GM19455 (cell line): ENCODE measurements around the gene SPATC1L.
"Not testable (repeated sequence)": the region's sequence is repeated elsewhere in the genome, so short reads cannot be mapped to it uniquely, and the experiment has no call there.

Experiments used
- ATAC-seq: cut with Tn5 transposase; IDR thresholded peaks from one replicate; pipeline ENCODE4 v1.9.1; 2021; ENCODE audit not compliant: unreplicated experiment

SPATC1L gene

DNA sequence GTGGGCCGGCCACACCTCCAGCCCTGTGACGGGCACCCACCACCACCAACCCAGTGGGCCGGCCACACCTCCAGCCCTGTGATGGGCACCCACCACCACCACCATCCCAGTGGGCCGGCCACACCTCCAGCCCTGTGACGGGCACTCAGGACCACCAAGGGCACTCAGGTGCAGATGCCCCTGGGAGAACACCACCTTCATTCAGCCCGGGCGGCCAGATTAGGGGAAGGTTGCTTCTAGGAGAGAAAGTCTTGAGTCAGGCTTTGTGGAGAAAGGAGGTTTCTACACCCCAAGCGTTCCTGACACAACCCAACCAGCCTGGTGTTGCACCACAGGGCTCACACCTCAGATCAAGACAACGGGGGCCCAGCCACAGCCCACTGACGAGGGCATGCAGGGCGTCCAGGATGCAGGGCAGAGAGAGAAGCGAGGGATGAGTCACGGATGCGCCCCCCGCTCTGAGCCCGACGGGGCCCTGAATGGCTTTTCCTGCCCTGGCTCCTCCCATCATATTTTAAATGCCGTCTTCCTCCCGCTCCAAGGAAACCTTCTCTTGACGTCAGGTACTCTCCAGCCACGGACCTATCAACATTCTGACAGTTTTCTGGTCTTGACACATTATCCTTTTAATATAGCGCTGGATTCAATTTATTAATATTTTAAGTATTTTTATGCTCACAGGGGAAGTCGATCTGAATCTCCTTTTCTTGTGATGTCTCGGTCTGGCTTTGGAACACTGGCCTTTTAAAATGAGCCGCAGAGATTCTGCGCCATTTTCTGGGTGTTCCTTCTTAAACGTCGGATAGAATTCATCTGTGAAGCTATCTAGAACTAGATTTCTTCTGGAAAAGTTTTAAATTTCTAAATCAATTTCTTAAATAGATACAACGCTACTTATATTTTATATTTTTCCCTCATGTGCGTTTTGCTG lies 631 bp upstream of the SPATC1L start:
- no peak for ATAC-seq

DNA sequence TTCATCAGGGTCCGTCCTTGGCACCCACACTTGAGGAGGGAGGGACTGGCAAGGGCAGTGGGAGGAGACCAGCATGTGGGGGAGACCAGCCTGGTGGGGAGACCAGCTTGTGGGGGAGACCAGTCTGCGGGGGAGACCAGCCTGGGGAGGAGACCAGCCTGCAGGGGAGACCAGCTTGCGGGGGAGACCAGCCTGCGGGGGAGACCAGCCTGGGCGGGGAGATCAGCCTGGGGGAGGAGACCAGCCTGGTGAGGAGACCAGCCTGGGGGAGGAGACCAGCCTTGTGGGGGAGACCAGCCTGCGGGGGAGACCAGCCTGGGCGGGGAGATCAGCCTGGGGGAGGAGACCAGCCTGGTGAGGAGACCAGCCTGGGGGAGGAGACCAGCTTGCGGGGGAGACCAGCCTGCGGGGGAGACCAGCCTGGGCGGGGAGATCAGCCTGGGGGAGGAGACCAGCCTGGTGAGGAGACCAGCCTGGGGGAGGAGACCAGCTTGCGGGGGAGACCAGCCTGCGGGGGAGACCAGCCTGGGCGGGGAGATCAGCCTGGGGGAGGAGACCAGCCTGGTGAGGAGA lies 836 bp downstream of the SPATC1L start:
- not testable (repeated sequence) for ATAC-seq

DNA sequence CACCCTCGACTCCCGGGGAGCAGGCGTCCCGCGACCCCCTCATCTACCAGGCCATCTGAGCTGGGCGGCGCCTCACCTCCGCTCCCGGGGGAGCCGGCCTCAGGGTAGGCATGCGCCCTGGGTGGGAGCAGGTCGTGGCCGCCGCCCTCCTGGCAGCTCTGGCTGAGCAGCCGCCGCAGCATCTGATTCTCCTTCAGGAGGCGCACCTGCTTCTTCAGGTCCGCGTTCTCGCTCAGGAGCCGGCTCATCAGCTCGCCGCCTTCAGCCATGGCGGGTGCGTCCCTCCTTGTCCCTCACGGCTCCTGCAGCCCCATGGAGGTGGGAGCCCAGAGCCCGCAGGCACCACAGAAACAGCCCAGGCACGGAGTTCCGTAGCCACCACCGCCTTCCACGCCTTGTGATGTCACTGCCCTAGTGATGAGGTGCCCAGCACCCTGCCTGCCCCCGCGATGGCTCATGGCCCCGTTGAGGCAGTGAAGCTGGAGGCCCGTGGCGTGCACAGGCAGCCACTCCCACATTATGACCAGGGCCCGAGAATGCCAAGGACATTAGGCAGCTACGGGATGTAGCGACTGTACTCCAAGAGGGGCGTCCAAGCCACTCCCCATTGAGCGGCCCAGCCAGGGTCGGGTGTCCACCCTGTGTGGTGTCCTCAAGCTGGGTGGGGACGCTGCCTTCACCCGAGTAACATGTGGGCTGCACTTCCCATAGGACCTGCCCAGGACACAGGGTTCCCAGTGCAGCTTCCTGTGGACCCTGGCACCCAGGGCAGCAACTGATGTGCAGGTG lies 1.5 kb downstream of the SPATC1L start:
- no peak for ATAC-seq

DNA sequence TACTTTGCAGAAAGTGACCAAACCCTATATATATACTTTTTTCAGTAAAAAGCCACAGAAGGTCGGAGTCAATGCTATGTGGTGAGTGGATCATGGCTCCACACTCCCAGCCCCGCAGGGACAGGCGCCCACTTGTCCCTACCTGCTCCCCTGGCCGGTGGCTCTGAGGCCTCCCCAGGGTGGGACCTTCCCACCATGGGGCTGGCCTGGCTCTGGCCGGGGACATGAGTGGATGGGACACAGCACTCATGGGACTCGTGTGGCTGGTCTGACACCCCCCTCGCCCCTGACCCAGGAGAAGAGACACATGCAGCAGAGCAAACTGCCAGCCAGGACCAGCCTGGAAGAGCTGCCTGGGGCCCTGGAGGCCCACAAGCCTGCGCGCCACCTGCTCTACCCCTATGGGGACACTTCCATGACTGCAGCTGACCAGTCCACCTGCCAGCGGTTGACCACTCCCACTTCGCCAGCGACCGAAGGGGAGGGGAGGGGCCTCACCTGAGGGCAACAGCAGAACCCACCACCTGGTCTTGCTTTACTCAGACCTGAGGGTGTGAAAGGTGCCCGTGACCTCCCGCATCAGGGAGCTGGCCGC lies 2.2 kb downstream of the SPATC1L start:
- no peak for ATAC-seq

DNA sequence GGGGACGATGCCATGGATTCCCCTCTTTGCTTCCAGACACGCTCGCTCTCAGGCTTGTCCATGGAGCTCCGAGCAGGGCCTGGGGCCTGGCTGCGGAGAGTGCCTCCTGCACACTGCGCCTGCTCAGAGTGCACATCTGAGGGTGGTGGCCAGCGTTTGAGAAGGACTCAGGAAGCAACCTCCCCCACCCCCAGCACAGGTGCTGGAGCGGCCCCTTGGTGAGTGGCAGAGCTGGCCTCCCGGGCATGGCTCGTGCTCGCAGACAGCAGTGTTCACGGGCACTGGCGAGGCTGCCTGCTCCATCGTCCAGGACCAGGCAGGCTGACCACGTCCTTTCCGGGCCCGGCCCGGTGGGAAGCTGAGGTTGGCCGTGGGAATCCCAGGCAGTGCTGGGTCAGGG lies 2.8 kb downstream of the SPATC1L start:
- ATAC-seq: no peak

DNA sequence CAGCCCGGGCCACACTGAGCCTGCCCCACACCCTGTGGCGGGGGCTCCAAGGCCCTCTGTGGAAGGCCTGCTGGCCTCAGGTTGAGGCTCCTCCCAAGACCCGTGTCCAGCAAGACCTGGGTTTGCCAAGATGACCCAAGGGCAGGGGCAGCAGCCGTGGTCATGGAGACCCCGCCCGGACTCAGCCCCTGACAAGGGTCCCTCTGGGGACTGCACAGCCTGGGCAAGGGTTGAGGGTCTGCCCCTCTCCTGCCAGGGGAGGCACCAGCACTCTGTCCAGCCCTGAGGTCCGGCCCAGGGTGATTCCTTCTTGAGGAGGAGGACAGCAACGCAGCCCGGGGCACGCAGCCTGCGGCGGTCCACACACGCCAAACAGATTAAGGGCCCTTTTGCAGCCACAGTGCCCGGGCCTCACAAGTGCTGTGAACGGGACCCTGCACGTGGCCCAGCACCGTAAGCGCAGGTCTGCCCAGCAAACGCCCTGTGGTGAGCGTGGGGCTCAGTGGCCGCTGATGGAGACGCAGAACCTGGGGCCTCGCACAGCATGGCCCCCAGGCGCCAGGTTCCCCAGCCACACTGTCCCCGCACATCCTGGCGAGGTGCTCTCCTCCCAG lies 3.4 kb downstream of the SPATC1L start:
- no peak for ATAC-seq

DNA sequence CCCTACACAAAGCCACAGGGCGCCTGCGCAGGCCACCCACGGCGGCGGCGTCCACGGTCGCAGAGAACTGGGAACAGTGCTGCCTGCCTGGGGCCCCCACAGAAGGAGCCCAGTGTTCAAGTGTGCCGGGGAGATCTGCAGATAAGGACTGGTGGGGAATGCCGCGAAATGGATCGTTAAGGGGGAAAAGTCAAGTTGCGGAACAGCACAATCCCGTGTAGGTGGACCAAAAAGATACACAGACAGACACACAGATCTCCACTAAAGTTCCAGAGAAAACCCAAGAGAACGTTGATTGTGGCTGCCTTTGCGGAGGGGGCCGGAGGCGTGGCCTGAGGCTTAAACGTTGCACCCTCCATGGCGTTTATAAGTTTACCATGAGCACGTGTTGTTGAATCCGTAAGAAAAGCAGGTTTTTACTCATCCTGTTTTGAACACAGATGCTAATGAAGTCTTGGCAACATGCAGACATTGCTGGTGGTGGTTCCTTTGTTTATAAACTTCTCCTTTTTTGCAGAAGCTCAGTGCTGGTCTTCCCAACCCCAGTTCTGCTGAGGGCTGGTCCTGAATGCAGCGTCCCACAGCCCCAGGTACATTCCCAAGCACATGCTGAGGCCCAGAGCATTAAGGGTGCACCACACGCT lies 4.1 kb downstream of the SPATC1L start:
- ATAC-seq: no peak

DNA sequence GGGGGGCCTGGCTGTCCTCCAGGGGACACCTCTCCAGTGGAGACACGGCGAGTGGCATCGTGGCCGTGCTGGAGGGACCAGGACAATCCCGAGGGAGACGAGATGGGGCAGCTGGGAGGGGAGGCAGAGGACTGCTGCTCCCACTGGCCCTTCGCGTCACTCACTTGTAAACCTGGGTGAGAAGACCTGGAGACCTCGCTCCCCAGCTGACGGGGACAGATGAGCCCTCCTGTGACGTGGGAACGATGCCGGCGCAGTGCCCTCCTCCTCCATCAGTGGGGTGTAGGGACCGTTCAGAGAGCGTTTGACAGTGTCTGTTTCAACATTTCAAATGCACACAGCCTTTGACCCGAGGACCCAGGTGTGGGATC lies 4.6 kb downstream of the SPATC1L start:
- no peak for ATAC-seq

DNA sequence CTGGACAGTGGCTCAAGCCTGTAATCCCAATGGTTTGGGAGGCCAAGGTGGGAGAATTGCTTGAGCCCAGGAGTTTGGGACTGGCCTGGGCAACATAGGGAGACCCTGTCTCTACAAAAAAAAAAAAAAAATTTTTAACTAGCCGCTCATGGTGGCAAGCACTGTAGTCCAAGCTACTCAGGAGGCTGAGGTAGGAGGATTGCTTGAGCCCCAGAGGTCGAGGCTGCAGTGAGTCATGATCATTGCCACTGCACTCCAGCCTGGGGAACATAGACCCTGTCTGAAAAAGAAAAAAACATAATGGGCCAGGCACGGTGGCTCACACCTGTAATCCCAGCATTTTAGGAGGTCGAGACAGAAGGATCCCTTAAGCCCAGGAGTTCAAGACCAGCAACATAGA lies 5.3 kb downstream of the SPATC1L start:
- no peak for ATAC-seq

DNA sequence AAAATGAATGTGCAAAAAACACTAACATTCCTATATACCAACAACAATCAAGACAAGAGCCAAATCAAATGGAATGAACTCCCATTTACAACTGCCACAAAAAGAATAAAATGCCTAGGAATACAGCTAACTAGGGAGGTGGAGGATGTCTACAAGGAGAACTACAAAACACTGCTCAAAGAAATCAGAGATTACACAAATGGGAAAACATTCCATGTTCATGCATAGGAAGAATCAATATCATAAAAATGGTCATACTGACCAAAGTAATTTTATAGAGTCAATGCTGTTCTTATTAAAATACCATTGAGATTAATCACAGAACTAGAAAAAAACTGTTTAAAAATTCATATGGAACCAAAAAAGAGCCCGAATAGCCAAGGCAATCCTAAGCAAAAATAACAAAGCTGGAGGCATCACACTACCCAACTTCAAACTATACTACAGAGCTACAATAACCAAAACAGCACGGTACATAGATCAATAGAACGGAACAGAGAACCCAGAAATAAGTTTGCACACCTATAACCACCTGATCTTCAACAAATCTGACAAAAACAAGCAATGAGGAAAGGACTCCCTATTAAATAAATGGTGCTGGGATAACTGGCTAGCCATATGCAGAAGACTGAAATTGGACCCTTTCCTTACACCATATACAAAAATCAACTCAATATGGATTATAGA lies 7.7 kb downstream of the SPATC1L start:
- not testable (repeated sequence) for ATAC-seq

DNA sequence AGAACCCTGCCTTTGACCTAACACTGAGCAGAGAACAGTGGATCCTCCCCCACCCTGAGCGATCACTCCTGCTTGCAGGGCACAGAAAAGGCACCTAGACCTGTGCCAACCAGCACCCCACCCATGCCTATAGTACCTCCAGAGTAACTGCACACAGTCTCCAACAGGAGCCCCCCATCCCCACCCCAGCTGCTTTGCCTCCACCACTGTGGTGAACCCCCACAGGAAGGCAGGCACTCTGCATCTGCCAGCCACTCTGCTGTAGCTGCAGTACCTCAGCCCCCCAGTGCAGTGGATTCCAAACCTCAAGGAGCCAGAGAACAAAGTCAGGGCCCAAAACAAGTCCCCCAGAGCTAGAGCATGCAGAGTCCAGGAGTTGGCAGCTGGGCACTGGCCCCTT lies 10.7 kb downstream of the SPATC1L start:
- ATAC-seq: no peak

DNA sequence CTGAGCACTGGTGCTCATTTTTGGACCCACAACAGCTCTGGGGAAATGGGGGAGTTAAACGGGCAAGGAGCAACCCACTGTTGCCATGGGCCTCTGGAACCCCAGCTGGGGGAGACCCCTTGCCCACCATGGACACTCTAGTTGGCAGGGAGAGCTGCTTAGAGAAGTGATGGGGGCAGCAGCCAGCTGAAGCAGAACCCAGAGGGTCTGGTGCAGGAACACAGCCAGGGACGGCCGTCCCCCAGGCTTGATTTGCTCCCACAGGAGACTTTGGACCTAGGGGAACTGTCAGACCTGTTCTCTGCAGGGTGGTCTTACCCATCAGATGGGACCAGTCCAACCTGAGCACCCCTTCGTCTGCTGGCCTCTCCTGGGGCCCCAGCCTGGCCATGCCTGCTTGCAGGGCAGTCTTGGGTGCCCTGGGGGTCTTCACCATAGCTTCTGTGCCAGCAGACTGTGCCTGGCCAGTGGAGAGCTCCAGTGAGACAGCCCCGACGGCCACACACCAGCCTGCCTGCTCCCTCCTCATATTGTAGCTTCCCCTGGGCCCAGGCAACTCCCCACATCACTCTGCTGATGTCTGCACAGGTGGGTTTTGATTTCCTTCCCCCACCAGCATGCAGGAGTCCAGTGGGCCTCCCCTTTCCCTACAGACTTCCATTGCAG lies 11.3 kb downstream of the SPATC1L start:
- ATAC-seq: no peak

DNA sequence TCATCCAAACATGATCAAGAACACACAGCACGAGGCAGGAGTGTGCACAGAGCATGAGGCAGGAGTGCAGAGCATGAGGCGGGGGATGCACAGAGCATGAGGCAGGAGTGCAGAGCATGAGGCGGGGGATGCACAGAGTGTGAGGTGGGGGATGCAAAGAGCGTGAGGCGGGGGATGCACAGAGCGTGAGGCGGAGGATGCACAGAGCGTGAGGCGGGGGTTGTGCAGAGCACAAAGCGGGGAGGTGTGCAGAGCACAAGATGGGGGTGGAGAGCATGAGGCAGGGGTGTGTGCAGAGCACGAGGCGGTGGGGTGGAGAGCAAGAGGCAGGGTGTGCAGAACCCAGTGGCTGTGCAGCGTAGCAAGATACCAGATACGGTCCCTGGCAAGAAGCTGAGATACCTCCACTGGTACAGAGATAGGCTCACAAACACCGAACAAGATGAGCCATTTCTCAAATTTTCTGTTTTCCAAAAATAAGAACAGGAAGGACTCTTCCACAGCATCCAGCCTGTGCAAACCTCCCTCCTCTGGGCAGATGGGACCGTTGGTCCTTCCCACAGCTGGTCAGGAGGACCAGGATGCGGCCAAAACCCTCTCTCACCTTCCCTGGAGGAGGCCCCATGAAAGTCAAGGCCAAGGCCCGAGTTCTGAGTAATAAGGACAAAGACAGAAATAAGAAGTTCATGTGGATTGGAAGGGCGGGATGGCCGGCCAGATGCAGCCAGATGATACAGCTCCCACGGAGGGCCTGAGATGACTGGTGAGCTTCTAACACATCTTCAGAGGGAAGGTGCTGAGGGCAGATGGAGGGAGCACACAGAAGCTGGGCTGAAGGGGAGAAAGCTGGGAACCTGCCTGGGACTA lies 12.0 kb downstream of the SPATC1L start:
- ATAC-seq: no peak

DNA sequence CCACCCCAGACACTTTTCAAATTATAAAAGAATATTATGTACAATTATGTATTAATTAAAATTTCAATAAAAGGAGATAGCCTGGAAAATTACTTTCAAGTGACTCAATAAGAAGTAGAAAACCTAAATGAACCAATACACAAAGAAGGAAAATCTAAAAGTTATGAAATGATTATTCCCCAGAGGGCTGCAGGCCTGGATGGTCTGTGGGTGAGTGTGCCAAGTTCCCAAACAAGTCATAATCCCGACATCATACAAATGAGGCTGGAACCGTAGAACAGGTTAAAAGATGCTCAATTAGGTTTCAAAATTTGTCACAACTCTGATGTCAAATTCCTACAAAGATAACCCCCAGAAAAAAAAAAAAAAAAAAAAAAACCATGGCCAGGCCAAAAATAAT lies 12.7 kb downstream of the SPATC1L start:
- ATAC-seq: no peak

DNA sequence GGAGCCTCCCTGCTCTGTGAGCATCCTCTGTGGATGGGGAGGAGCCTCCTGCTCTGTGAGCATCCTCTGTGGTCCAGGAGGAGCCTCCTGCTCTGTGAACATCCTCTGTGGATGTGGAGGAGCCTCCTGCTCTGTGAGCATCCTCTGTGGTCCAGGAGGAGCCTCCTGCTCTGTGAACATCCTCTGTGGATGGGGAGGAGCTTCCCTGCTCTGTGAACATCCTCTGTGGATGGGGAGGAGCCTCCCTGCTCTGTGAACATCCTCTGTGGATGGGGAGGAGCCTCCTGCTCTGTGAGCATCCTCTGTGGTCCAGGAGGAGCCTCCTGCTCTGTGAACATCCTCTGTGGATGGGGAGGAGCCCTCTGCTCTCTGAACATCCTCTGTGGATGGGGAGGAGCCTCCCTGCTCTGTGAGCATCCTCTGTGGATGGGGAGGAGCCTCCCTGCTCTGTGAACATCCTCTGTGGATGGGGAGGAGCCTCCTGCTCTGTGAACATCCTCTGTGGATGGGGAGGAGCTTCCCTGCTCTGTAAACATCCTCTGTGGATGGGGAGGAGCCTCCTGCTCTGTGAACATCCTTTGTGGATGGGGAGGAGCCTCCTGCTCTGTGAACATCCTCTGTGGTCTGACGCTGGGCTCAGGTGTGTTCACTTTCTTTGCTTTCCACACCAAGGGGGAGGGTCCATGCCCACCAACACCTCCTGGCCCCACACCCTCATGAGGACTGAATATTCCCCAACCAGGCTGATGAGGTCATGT lies 13.6 kb downstream of the SPATC1L start:
- ATAC-seq: not testable (repeated sequence)

DNA sequence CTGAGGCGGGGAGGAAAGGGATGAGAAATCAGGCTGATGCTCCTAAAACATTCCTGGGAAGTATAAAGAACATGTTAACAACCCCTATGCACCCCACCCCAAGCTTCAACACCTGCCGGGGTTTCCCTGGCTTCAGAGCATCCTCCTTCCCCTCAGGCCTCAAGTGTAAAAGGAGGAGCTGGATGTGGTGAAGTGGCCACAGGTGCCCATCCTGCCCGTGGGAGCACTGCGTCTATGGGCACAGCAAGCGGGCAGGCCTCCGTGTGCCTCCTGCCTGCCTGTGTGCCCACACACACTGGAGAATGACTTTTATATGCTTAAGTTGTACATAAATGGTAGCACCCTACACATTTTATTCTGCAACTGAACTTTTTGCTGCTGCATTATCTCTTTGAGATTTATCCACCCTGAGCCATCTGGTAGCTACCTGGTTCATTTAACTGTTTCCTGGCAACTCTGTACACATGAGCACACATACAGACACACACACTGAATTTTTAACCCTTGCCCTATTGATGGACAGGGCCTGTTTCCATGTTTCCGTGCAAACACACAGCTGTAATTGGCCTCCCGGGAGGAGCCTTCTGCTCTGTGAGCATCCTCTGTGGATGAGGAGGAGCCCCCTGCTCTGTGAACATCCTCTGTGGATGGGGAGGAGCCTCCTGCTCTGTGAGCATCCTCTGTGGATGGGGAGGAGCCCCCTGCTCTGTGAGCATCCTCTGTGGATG lies 15.4 kb downstream of the SPATC1L start:
- no peak for ATAC-seq

DNA sequence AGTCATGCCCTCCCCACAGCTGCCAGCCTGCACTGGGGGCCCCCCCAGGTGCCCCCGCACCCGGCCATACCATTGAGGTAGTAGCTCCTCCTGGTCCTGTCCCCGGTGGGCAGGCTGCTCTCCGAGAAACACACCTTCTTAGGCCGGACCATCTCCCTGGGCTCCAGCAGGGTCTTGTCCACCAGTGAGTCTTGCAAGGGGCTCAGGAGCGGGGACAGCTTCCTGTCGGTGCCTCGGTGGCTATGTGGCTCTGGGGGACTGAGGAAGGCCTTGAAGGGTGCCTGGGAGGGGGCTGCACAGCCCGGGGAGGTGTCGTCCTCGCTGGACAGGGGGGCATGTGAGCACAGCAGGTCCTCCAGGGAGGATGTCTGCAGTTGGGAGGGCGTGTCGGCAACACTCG lies 16.0 kb downstream of the SPATC1L start:
- ATAC-seq: no peak
